ENCODE data around the gene SEPTIN6.

- TF ChIP-seq EP300 (IDR thresholded peaks at IDR 0.05): no peak
- TF ChIP-seq, protein P1, sequence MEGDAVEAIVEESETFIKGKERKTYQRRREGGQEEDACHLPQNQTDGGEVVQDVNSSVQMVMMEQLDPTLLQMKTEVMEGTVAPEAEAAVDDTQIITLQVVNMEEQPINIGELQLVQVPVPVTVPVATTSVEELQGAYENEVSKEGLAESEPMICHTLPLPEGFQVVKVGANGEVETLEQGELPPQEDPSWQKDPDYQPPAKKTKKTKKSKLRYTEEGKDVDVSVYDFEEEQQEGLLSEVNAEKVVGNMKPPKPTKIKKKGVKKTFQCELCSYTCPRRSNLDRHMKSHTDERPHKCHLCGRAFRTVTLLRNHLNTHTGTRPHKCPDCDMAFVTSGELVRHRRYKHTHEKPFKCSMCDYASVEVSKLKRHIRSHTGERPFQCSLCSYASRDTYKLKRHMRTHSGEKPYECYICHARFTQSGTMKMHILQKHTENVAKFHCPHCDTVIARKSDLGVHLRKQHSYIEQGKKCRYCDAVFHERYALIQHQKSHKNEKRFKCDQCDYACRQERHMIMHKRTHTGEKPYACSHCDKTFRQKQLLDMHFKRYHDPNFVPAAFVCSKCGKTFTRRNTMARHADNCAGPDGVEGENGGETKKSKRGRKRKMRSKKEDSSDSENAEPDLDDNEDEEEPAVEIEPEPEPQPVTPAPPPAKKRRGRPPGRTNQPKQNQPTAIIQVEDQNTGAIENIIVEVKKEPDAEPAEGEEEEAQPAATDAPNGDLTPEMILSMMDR (IDR thresholded peaks at IDR 0.05): no peak
- no peak for TF ChIP-seq POLR2AphosphoS5 (IDR thresholded peaks at IDR 0.05)
Measured at GRCh38 chrX:119735467-119735866, 42.5 kb upstream of the SEPTIN6 start.
